Peyer's patch (tissue), 4 donors: ENCODE measurements around the gene VAV3. TPM values are rescaled to one million over a fixed set of nuclear protein-coding genes. Genes with fewer than 3 reads are reported as not detected.

Source experiments
- DNase-seq, 3 donors: peaks; one replicate each; pipeline ENCODE4 v3.0.0-alpha.2; 2017 to 2019
- H3K27ac ChIP-seq, 4 donors: fragments of 200-600 bp; sonication (generic); one replicate each; pipeline ENCODE4 v1.5.1; 2016 to 2019
- H3K27me3 ChIP-seq, 2 donors: fragments of 200-600 bp; sonication (generic); one replicate each; pipeline ENCODE4 v1.5.1; 2019
- H3K36me3 ChIP-seq, 3 donors: fragments of 200-600 bp; sonication (generic); one replicate each; pipeline ENCODE4 v1.5.1; 2016 to 2019
- H3K4me1 ChIP-seq, 4 donors: fragments of 200-600 bp; sonication (generic); one replicate each; pipeline ENCODE4 v1.5.1; 2016 to 2019
- H3K4me3 ChIP-seq, 4 donors: fragments of 200-600 bp; sonication (generic); 1 replicate in 3 of 4; 2 replicates in 1 of 4; pipeline ENCODE4 v1.5.1; 2016 to 2019; ENCODE audit warnings: mild to moderate bottlenecking in 1 of 4
- H3K9me3 ChIP-seq, 4 donors: fragments of 200-600 bp; sonication (generic); one replicate each; pipeline ENCODE4 v1.5.1; 2016 to 2019; ENCODE audit warnings: mild to moderate bottlenecking in 1 of 4
- POLR2A ChIP-seq, 2 donors: fragments of 450-650 bp; IDR thresholded peaks; one replicate each; pipeline ENCODE4 v1.5.1; 2017; ENCODE audit warnings: antibody characterized with exemption in 2 of 2, mild to moderate bottlenecking in 2 of 2, moderate library complexity in 2 of 2
- total RNA-seq, 4 donors: library from RNA; depleted of rRNA; stranded (reverse); fragments of >200 nt; gene quantifications; one replicate each; pipeline ENCODE4 v1.1.0, GENCODE V29; 2016
- TF ChIP-seq, protein P1 (sequence below), 6 experiments: fragments of 450-650 bp in 4 of 6; fragments of 200-600 bp in 2 of 6; sonication (generic) in 1 of 6; IDR thresholded peaks; one replicate each; pipeline ENCODE4 v1.5.1; 2017 to 2019; ENCODE audit warnings: antibody characterized with exemption in 6 of 6, mild to moderate bottlenecking in 3 of 6, moderate library complexity in 1 of 6

VAV3 gene
- total RNA-seq, 4 donors from 2014 or later: 32.1 to 60.9 (median 41.5) TPM

DNA sequence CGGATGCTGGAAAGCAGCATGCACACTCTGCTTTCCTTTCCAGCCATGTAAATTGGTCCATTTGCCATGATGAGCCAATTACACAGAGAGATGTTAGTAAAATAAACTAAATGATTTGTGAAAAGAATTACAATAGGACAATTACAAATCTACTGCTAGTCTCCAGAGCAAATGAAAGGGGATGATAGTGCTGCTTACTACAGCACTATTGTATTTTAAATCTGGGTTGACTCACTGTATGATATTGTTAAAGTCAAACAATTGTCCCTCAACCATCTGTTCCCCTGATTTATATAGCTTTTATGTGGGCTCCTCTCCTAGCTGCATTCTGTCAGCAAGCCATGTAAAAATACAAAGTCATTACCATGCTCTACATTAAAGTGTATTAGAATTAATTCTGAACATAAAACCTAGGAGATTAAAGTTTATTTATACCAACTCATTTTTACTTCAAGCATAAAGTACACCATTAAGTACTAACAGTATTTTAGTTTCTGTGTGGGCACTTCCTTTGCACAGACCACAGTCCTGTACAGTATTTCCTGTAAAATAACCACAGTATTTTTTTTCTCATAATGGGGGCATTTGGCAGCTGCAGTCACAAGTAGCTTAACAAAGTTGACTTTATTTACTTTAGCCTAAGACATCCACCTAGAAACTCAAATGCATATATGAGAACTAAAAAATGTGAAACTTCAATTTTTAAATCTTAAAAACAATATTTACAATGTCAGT is 135.8 kb downstream of the VAV3 start:
- Histone ChIP-seq H3K4me3 (no peak overlapping the region), H3K9me3 (no peaks in the 10 kb centered on the region), H3K27me3 (no peaks in the 10 kb centered on the region), H3K27ac (peak overlapping the region in 1 of 4 donors; percentile 33), H3K4me1 (peaks cover 0 to 5% (median 1%) of the 10 kb centered on the region in 4 donors), H3K36me3 (no peaks in the 10 kb centered on the region)
- DNase-seq: no peak
- TF ChIP-seq, protein P1, sequence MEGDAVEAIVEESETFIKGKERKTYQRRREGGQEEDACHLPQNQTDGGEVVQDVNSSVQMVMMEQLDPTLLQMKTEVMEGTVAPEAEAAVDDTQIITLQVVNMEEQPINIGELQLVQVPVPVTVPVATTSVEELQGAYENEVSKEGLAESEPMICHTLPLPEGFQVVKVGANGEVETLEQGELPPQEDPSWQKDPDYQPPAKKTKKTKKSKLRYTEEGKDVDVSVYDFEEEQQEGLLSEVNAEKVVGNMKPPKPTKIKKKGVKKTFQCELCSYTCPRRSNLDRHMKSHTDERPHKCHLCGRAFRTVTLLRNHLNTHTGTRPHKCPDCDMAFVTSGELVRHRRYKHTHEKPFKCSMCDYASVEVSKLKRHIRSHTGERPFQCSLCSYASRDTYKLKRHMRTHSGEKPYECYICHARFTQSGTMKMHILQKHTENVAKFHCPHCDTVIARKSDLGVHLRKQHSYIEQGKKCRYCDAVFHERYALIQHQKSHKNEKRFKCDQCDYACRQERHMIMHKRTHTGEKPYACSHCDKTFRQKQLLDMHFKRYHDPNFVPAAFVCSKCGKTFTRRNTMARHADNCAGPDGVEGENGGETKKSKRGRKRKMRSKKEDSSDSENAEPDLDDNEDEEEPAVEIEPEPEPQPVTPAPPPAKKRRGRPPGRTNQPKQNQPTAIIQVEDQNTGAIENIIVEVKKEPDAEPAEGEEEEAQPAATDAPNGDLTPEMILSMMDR (IDR thresholded peaks at IDR 0.05): no peak
- TF ChIP-seq POLR2A (IDR thresholded peaks at IDR 0.05): no peak

DNA sequence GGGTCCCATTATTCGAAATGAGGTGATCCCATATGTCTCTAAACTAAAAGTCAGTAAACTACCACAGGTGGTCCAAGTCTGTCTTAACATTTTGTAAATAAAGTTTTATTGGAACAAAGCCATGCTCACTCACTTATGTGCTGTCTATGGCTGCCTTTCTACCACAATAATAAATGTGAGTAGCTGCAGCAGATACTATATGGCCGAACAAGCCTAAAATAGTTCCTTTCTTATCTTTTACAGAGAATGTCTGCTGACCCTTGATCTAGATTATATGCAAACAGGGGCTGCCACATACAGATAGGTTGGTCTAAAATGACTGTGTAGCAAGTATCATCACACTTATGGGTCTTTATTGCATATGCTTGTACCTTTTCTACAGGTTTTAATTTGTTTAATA is 140.0 kb downstream of the VAV3 start:
- TF ChIP-seq POLR2A (IDR thresholded peaks at IDR 0.05): no peak
- TF ChIP-seq, protein P1 (IDR thresholded peaks at IDR 0.05): no peak
- Histone ChIP-seq H3K27me3 (no peaks in the 10 kb centered on the region), H3K4me3 (no peak overlapping the region), H3K27ac (no peak overlapping the region), H3K9me3 (no peaks in the 10 kb centered on the region), H3K4me1 (peaks cover 0 to 5% (median 1%) of the 10 kb centered on the region in 4 donors), H3K36me3 (no peaks in the 10 kb centered on the region)
- DNase-seq: no peak

DNA sequence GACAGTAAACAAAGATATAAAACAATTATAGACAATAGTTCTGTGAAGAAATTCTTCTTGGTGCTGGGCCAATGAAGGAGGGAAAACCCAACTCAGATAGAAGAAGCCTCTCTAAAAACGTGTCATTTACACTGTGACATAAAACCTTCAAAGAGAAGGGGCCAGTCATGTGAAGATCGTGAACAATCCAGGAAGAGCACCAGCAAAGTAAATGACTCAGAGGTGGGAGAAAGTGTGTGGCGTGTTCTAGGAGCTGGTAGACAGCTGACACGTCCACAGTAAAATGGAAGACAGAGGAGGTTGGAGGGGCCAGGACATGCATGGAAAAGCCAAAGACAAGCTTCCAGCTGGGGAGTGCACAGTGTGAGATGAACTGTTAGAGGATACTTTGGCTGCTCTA is 143.6 kb downstream of the VAV3 start:
- no peak for DNase-seq
- Histone ChIP-seq H3K27me3 (no peaks in the 10 kb centered on the region), H3K27ac (no peak overlapping the region), H3K4me3 (no peak overlapping the region), H3K36me3 (no peaks in the 10 kb centered on the region), H3K4me1 (no peaks in the 10 kb centered on the region), H3K9me3 (no peaks in the 10 kb centered on the region)
- TF ChIP-seq POLR2A (IDR thresholded peaks at IDR 0.05): no peak
- TF ChIP-seq, protein P1 (IDR thresholded peaks at IDR 0.05): no peak

DNA sequence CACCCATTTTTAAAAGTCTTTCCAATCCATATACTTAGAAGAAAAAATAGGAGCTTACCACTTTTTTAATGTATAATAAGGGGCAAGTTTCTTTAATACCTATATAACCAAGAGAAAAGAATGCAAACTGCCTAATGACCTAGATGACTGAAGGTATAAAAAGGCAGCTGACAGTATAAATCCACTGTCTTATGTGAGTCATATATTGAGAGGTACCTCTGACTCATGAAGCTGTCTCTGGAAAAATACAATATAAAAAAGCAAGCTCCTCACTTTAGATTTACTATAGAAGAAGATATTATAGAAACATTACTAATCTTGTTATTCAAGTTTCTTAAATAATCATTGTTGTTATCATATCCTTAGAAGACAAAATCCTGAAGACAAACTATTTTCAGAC is 144.2 kb downstream of the VAV3 start:
- DNase-seq: no peak
- H3K4me1 ChIP-seq: no peaks in the 10 kb centered on the region
- H3K9me3 ChIP-seq: no peaks in the 10 kb centered on the region
- H3K27me3 ChIP-seq: no peaks in the 10 kb centered on the region
- no peak overlapping the region for H3K27ac ChIP-seq
- H3K4me3 ChIP-seq: no peak overlapping the region
- TF ChIP-seq, protein P1 (IDR thresholded peaks at IDR 0.05): no peak
- no peak for TF ChIP-seq POLR2A (IDR thresholded peaks at IDR 0.05)
- no peaks in the 10 kb centered on the region for H3K36me3 ChIP-seq

DNA sequence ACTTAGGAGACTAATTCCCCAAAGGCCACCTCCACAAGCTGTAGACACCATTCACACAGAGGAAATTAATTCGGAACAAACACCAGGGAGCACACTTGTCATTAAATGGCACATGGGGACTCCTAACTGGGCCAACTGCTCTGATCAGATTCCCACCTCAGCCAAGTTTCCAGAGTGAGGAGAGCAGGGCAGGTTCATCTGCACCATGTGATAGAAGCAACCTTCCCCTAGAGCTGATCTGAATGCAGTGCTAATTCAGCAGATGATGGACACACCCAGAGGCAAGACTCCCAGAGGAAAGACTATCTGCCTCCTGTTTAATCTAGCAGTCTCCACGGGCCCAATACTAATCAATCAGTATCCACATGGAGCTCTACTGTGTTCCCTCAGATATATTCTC is 147.0 kb downstream of the VAV3 start:
- H3K27me3 ChIP-seq: no peaks in the 10 kb centered on the region
- no peaks in the 10 kb centered on the region for H3K9me3 ChIP-seq
- no peaks in the 10 kb centered on the region for H3K4me1 ChIP-seq
- no peak for DNase-seq
- no peak overlapping the region for H3K4me3 ChIP-seq
- TF ChIP-seq POLR2A (IDR thresholded peaks at IDR 0.05): no peak
- TF ChIP-seq, protein P1 (IDR thresholded peaks at IDR 0.05): no peak
- no peak overlapping the region for H3K27ac ChIP-seq
- no peaks in the 10 kb centered on the region for H3K36me3 ChIP-seq
